Stimulated activated CD4-positive, alpha-beta T cell treated with anti-CD3 and anti-CD28 coated beads, Interleukin-4, amount 100 ng/mL, for 1 hour (primary cell): Measurements from ENCODE around the gene GGT5.
"Not testable (repeated sequence)": the region's sequence is repeated elsewhere in the genome, so short reads cannot be mapped to it uniquely, and the experiment has no call there.

Experiments used
- DNase-seq: peaks from one replicate; pipeline ENCODE4 v3.0.0-alpha.2; 2020

GGT5 gene

GRCh38 chr22:24201681-24202614, 42.9 kb downstream of the GGT5 start:
- no peak for DNase-seq

DNA sequence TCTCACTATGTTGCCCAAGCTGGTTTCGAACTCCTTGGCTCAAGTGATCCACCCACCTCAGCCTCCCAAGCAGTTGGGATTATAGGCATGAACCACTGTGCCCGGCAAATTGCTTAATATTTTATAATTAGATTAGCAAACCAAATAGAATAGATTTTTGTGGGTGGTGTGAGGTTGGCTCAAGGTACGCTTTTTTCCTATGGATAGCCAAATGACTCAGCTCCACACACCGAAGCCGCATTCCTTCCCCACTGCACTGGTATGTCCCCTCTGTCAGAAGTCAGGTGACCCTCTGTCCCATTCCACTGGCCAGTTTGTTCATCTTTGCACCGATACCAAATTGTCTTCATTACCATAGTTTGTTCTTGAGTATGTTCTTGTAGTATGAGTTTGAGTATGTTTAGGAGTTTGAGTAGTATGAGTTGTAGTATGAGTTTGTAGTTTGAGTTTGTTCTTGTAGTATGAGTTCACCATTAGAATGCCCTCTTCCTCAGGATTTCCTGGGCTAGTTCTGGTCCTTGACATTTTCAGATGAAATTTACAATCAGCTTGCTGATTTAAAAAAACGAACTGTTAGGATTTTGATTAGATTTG, 44.2 kb downstream of the GGT5 start:
- no peak for DNase-seq

DNA sequence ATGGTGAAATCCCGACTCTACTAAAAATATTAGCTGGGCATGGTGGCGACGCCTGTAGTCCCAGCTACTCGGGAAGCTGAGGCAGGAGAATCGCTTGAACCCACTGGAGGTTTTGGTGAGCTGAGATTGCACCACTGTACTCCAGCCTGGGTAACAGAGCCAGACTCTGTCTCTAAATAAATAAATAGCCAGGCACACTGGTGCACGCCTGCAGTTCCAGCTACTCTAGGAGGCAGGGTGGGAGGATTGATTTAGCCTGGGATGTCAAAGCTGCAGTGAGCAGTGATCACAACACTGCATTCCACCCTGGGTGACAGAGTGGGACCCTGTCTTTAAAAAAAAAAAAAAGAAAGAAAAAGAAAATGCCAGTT, 46.2 kb downstream of the GGT5 start:
- no peak for DNase-seq

DNA sequence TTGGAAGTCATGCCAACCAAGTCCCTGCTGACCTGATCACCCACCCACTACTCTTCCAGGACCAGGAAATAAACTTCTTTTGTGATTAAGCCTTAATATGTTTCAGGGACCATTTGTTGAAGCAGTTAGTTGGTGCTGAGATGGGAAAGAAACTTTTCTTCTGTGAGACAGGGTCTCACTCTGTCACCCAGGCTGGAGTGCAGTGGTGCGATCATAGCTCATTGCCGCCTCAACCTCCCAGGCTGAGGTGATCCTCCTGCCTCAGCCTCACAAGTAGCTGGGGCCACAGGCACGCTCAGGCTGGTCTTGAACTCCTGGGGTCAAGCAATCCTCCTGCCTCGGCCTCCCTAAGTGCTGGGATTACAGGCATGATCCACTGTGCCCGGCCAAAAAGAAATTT, 53.0 kb downstream of the GGT5 start:
- no peak for DNase-seq

DNA sequence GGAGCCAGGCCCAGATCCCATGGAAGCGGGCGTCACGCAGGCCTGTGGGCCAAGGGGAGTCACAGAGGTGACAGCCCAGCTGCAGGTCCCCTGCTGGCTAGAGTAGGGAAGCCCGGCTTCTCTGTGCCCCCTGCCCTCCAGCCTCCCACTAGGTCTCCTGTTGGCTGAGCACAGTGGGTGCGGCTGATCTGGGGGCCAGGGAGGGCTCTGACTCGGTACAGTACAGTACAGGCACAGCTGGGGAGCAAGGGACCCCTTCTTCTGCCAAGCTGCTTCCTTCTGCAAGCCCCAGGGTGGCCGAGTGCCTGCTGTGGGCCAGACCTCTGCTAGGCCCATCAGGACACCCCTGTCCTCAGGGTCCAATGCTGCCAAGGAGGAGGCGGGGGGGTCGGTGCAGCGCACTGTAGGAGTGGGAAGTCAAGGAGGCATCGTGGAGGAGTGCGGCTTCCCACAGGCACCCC, 53.5 kb downstream of the GGT5 start:
- DNase-seq = no peak

DNA sequence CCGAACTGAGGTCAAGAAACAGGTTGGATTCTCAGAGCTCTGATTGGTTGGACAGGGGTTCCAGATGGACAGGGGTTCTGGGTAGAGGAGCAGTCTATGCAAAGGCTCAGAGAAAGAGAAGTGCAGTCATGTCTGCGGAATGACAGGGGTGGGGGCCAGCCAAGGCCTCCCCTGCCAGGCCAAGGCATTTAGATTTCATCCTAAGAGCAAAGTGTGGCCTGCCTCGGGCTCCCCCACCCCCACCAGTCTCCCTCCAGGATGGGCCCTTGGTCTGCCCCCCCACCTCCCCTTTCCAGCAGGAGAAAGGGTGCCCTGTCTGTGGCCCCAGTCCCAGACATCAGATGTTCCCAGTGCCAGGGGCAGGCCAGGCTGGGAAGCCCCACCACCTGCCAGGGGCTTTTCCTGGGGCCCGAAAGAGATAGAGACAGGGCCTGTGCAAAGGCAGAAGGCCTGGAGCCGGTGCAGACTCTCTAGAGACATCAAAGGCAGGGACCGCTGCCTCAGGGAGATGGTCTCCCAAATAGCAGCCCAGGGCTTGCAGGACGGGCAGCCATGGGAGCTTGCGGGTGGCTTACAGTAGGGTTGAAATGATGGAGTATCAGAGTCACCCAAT, 54.2 kb downstream of the GGT5 start:
- DNase-seq = no peak

DNA sequence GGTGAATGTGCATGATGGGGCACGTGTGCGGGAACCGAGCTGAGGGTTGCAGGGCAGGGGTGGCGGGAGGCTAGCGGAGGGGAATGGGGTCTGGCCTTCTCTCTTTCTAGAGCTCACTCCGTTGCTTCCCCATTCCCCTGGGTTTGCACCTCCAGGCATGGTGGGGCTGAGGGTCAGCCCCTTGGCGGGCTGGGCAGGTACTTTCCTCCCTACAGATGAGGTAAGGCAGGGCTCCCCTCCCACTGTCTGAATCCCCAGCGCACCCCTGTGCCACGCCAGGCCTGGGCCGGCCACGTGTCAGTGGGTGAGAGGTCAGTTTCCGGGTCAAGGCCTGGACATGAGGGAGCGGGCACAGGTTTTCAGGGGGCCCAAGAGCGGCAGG, 54.7 kb downstream of the GGT5 start:
- no peak for DNase-seq

GRCh38 chr22:24189249-24190158, 55.4 kb downstream of the GGT5 start:
- DNase-seq = peak; percentile 39

DNA sequence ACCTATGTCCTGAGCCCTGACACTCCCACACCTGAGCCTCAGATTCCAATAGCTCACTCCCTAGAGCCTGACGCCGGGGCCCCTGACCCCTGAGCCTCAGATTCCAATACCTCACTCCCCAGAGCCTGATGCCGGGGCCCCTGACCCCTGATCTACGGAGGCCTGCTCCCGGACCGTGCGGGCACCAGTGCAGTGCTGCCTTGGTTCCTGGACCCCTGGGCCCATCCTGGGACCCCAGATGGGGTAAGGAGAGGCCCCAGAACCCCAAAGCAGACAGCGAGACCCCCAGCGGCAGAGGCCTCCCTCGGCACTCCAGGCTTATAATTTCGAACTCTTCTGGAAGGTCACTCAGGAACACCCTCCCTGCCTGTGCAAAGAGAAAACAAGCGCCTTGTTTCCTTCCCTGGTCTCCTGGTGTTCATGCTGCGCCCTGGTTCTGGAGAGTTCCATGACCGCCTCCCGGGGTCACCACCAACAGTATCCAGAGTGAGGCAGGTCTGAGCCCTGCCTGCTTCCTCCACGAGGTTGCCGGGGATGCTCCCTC, 56.1 kb downstream of the GGT5 start:
- no peak for DNase-seq

DNA sequence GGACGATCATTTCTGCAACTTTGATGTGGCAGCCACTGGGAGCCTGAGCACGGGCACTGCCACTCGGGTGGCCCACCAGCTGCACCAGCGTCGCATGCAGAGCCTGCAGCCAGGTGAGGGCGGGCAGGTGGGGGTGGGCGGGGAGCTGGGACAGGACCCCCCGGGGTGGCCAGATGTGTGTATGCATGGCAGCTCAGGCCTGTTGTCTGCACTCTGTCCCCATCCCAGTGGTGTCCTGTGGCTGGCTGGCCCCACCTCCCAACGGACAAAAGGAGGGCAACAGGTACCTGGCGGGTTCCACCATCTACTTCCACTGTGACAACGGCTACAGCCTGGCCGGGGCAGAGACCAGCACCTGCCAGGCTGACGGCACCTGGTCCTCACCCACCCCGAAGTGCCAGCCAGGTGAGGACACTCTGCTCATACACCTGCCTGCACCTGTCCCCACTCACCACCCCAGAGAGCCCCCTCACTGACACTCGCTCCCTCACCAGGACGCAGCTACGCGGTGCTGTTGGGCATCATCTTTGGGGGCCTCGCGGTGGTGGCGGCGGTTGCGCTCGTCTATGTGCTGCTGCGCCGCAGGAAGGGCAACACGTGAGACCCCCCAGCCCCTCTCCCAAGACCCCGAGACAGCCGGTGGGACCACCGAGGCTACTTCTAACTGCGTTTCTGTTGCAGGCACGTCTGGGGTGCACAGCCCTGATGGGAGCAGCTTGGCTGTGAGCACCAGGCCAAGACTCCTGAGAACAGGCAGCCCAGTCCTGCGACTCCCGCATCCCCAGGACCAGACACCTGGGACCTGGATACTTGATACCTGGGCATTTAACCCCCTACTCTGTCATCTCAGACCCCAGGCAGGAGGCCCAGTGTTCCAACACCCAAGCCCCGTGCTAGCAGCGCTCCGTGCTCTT, 56.9 kb downstream of the GGT5 start:
- DNase-seq = no peak

- DNase-seq = no peak
Observed at GRCh38 chr22:24186892-24187670, 57.8 kb downstream of the GGT5 start.

- DNase-seq = no peak
Observed at GRCh38 chr22:24186352-24186740, 58.5 kb downstream of the GGT5 start.

DNA sequence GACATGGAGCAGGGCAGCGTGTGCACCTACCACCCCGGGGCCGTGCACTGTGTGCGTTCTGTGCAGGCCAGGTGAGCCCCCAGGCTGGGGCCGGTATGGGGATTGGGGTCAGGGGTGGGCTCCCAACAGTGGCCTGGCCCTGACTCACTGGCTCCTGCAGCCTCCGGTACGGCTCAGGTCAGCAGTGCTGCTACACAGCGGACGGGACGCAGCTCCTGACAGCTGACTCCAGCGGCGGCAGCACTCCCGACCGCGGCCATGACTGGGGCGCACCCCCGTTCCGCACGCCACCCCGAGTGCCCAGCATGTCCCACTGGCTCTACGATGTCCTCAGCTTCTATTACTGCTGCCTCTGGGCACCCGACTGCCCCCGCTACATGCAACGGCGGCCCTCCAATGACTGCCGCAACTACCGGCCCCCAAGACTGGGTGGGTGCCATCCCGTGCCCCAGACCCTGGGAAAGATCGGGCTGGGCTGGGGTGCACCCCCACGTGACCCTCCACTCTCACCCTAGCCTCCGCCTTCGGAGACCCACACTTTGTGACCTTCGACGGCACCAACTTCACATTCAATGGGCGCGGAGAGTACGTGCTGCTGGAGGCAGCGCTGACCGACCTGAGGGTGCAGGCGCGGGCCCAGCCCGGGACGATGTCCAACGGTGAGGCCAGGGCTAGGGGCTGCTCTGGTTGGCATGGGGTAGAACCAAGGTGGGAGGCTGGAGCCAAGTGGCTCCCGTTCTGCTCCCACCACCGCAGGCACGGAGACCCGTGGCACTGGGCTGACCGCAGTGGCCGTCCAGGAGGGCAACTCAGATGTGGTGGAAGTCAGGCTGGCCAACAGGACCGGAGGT, 59.2 kb downstream of the GGT5 start:
- DNase-seq = no peak

GRCh38 chr22:24185001-24185500, 59.8 kb downstream of the GGT5 start:
- no peak for DNase-seq

GRCh38 chr22:24184057-24184798, 60.7 kb downstream of the GGT5 start:
- no peak for DNase-seq

DNA sequence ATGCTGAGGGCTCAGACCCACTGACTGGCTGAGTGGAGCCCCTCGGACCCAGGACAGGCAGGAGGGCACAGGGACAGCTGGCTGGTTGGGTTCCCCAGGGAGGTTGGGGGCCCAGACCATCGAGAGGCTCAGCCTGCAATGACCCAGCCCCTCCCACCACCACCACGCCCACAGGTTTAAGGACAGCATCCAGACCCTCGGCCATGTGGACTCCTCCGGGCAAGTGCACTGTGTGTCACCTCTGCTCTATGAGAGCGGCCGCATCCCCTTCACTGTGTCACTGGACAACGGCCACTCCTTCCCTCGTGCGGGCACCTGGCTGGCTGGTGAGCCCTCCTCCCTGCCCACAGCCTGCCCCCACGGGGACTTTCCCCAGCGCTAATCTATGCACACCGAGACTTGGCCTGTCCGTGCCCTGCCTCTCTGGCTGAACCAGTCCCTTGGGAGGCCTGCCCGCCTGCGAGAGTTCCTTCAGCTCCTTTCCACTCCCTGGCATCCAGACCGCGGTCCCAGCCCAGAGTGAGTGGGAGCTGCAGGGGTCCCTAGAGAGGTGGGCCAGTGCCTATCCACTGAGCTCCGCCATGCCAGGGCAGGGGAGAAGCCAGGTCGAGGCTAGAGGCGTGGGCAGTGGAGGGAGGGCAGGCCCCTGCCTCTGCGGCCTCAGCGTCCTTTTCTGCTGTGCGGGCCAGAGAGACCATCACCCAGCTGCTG, 61.4 kb downstream of the GGT5 start:
- no peak for DNase-seq

DNA sequence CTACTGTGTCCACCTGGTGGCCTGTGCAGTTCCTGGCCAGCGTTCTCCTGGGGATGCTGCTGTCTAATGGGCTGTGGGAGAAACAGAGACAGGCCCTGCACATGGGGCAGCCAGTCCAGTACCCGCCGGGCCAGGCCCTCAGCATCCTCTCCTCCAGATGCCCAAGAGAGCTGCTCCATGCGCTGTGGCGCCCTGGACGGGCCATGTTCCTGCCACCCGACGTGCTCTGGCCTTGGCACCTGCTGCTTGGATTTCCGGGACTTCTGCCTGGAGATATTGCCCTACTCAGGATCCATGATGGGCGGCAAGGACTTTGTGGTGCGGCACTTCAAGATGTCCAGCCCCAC, 62.0 kb downstream of the GGT5 start:
- DNase-seq = not testable (repeated sequence)
